MCF 10A (cell line): ENCODE data around the gene RIMS4. TPM values are rescaled to one million over a fixed set of nuclear protein-coding genes. Genes with fewer than 3 reads are reported as not detected.

Source experiments
- BruUV-seq: library from RNA; stranded (reverse); fragments of 400-500 nt; replicated peaks from 2 replicates; lab custom pipeline; 2021; lab: Mats Ljungman, UMichigan
- CTCF ChIA-PET: fragments of 300-600 bp; sonication (Branson Sonifier 250); formaldehyde crosslinking; extraction: SDS; loops from one replicate; lab custom pipeline; 2021; ENCODE audit warnings: antibody characterized with exemption, inconsistent platforms; lab: Yijun Ruan, JAX
- POLR2A ChIA-PET: fragments of 300-600, 350-650 bp; sonication (Branson Sonifier 250); formaldehyde crosslinking; extraction: SDS; loops from one replicate; lab custom pipeline; 2020; ENCODE audit warnings: antibody characterized with exemption, inconsistent platforms; lab: Yijun Ruan, JAX
- DNase-seq: peaks from one replicate; pipeline ENCODE4 v3.0.0-alpha.2; 2018; ENCODE audit not compliant: unreplicated experiment
- H3K27ac Mint-ChIP-seq: one replicate; pipeline ENCODE4 v1.8.0; 2022; ENCODE audit warnings: mild to moderate bottlenecking, low read depth, mixed read lengths; ENCODE audit not compliant: unreplicated experiment
- H3K27me3 Mint-ChIP-seq: one replicate; pipeline ENCODE4 v1.8.0; 2022; ENCODE audit warnings: mixed read lengths; ENCODE audit not compliant: insufficient read depth, unreplicated experiment
- H3K36me3 Mint-ChIP-seq: one replicate; pipeline ENCODE4 v1.8.0; 2022; ENCODE audit warnings: mild to moderate bottlenecking, moderate library complexity, mixed read lengths; ENCODE audit not compliant: insufficient read depth, unreplicated experiment
- H3K4me1 Mint-ChIP-seq: one replicate; pipeline ENCODE4 v1.8.0; 2022; ENCODE audit warnings: mixed read lengths; ENCODE audit not compliant: insufficient read depth, unreplicated experiment
- H3K4me3 Mint-ChIP-seq: one replicate; pipeline ENCODE4 v1.8.0; 2022; ENCODE audit warnings: mild to moderate bottlenecking, moderate library complexity, mixed read lengths; ENCODE audit not compliant: unreplicated experiment
- H3K9me3 Mint-ChIP-seq: one replicate; pipeline ENCODE4 v1.8.0; 2022; ENCODE audit warnings: mixed read lengths; ENCODE audit not compliant: unreplicated experiment
- intact Hi-C: fragments of 100-400 bp; cut with micrococcal nuclease; formaldehyde crosslinking; loops from 2 replicates; pipeline ENCODE4 v1.14.1; 2022
- total RNA-seq: library from RNA; stranded (reverse); gene quantifications from 2 replicates; pipeline ENCODE4 v1.2.3, GENCODE V29; 2022
- TF ChIP-seq, protein P1 (sequence below): fragments of 200-600 bp; IDR thresholded peaks from one replicate; pipeline ENCODE4 v1.8.0; 2022; ENCODE audit warnings: antibody characterized with exemption, mild to moderate bottlenecking; ENCODE audit not compliant: unreplicated experiment

RIMS4 gene
- total RNA-seq, 1 experiment from 2014 or later, result not detected

DNA sequence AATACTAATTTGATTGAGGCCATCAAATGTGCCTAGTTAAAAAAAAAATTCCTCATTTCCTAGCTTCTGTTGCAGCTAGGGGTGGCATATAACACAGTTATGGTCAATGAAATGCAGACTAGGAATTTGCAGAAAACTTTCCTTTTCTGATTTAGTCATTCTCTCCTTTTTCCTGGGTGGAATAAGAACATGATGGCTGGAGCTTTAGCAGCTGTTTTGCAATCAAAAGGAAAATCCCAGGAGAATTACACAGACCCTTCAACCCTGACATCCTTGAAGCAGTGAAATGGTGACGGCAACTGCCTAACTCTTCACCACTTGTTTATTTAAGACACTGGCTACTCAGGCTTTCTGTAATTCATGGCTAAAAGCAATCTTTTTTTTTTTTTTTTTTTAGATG is 23.1 kb upstream of the RIMS4 start:
- intact Hi-C loops, result no loop called here
- Mint-ChIP-seq H3K9me3 (no peaks in the 10 kb centered on the region), H3K4me3 (no peak overlapping the region), H3K27me3 (peaks cover 47% of the 10 kb centered on the region), H3K36me3 (no peaks in the 10 kb centered on the region), H3K27ac (no peak overlapping the region), H3K4me1 (no peaks in the 10 kb centered on the region)
- no peak for DNase-seq
- TF ChIP-seq, protein P1, sequence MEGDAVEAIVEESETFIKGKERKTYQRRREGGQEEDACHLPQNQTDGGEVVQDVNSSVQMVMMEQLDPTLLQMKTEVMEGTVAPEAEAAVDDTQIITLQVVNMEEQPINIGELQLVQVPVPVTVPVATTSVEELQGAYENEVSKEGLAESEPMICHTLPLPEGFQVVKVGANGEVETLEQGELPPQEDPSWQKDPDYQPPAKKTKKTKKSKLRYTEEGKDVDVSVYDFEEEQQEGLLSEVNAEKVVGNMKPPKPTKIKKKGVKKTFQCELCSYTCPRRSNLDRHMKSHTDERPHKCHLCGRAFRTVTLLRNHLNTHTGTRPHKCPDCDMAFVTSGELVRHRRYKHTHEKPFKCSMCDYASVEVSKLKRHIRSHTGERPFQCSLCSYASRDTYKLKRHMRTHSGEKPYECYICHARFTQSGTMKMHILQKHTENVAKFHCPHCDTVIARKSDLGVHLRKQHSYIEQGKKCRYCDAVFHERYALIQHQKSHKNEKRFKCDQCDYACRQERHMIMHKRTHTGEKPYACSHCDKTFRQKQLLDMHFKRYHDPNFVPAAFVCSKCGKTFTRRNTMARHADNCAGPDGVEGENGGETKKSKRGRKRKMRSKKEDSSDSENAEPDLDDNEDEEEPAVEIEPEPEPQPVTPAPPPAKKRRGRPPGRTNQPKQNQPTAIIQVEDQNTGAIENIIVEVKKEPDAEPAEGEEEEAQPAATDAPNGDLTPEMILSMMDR, result no peak
- CTCF ChIA-PET, result interaction anchor here (0.8 to 0.9 kb wide), 2 partner anchors 12 to 85 kb away, joined by 4 read pairs; no protein-coding TSS in a partner anchor
- POLR2A ChIA-PET, result interaction anchor here (0.6 kb wide), 1 partner anchor 371 kb away, joined by 3 read pairs; no protein-coding TSS in a partner anchor
- no TSS peak for BruUV-seq

DNA sequence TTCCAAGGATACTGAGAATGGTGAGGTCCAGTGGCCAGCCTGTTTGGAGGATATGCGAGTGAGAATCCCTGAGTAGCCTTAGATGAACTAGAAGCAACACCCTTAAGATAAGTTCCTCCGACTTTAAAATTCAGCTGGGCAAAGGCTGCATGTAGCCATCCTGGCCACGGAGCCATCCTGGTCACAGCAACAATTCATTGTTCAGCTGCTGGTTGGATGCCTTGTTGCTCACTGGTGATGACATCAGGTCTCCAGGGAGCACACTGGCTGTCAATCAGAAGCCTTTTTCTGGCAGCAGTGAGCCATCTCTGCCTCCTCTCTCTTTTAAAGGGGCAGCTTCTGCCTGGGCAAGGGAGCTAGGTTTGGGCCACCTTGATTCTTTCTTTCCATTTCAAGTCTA is 22.4 kb upstream of the RIMS4 start:
- no TSS peak for BruUV-seq
- Mint-ChIP-seq H3K4me1 (no peaks in the 10 kb centered on the region), H3K36me3 (no peaks in the 10 kb centered on the region), H3K4me3 (no peak overlapping the region), H3K27me3 (peaks cover 54% of the 10 kb centered on the region), H3K27ac (no peak overlapping the region), H3K9me3 (no peaks in the 10 kb centered on the region)
- ChIA-PET CTCF (interaction anchor here (0.6 to 0.9 kb wide), 5 partner anchors 32 to 1102 kb away, joined by 3 to 4 read pairs (median 4); no protein-coding TSS in a partner anchor), POLR2A (interaction anchor here (0.6 kb wide), 2 partner anchors 18 to 514 kb away, joined by 3 read pairs; no protein-coding TSS in a partner anchor)
- DNase-seq, result peak; percentile 66
- TF ChIP-seq, protein P1, result no peak
- intact Hi-C loops, result no loop called here

- intact Hi-C loops, result no loop called here
- Mint-ChIP-seq H3K27ac (no peak overlapping the region), H3K9me3 (no peaks in the 10 kb centered on the region), H3K4me3 (no peak overlapping the region), H3K27me3 (peaks cover 63% of the 10 kb centered on the region), H3K36me3 (no peaks in the 10 kb centered on the region), H3K4me1 (no peaks in the 10 kb centered on the region)
- ChIA-PET POLR2A (interaction anchor here (1.0 kb wide), 1 partner anchor 11 kb away, joined by 3 read pairs; no protein-coding TSS in a partner anchor), CTCF (interaction anchor here (0.7 to 1.7 kb wide), 2 partner anchors 36 to 42 kb away, joined by 3 to 6 read pairs; no protein-coding TSS in a partner anchor)
- DNase-seq, result no peak
- no TSS peak for BruUV-seq
- TF ChIP-seq, protein P1, result no peak
Observed at GRCh38 chr20:44830995-44831394, 20.6 kb upstream of the RIMS4 start.

DNA sequence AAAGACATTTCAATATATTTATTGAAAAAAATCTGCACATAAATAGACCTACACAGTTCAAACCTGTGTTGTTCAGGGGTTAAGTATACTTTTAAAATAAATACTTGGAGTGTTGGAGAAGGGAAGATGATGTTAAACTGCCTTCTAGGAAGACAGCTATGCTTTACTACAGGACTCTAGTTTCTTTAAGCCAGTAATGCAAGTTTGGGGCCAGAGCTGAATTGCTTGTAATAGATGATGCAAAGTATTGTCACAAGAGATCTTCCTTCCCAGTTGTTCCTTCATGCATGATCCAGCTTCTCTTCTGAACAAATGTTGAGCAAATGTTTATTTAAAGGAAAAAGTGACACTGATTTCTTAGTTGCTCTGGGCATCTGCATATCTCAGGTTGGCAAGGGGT is 20.2 kb upstream of the RIMS4 start:
- no peaks in the 10 kb centered on the region for H3K9me3 Mint-ChIP-seq
- ChIA-PET POLR2A (interaction anchor here (1.0 kb wide), 1 partner anchor 10 kb away, joined by 3 read pairs; no protein-coding TSS in a partner anchor), CTCF (interaction anchor here (0.7 to 1.7 kb wide), 2 partner anchors 37 to 43 kb away, joined by 3 to 6 read pairs; no protein-coding TSS in a partner anchor)
- intact Hi-C loops, result no loop called here
- TF ChIP-seq, protein P1, result no peak
- no TSS peak for BruUV-seq
- peaks cover 63% of the 10 kb centered on the region for H3K27me3 Mint-ChIP-seq
- no peaks in the 10 kb centered on the region for H3K36me3 Mint-ChIP-seq
- no peaks in the 10 kb centered on the region for H3K4me1 Mint-ChIP-seq
- no peak overlapping the region for H3K4me3 Mint-ChIP-seq
- DNase-seq, result no peak
- no peak overlapping the region for H3K27ac Mint-ChIP-seq
